GM19043 (cell line): ENCODE measurements around the gene CRTC1.
"Not testable (repeated sequence)": the region's sequence is repeated elsewhere in the genome, so short reads cannot be mapped to it uniquely, and the experiment has no call there.

ENCODE experiments used
- ATAC-seq: cut with Tn5 transposase; IDR thresholded peaks from one replicate; pipeline ENCODE4 v1.9.1; 2021; ENCODE audit warnings: low read depth; ENCODE audit not compliant: unreplicated experiment

Gene CRTC1

DNA sequence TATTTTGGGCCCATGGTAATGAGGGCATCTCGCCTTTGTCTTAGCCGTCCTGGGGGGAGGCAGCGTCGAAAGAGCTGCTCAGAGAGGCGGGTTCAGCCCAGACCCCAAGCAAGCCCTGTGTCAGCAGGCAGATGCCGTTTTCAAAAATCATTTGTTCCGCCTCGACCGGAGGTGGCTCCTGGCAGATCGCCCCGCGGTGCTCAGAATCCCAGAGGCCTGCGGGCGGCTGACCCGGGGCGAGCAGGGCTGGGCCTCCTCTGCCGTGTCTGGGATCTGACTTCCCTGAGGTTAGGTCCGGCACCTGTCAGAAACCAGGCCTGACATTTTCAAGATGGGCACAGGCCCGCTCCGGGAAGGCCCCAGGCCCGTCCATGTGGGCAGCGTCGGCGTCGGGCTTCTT is 36.1 kb downstream of the CRTC1 start:
- ATAC-seq: no peak

DNA sequence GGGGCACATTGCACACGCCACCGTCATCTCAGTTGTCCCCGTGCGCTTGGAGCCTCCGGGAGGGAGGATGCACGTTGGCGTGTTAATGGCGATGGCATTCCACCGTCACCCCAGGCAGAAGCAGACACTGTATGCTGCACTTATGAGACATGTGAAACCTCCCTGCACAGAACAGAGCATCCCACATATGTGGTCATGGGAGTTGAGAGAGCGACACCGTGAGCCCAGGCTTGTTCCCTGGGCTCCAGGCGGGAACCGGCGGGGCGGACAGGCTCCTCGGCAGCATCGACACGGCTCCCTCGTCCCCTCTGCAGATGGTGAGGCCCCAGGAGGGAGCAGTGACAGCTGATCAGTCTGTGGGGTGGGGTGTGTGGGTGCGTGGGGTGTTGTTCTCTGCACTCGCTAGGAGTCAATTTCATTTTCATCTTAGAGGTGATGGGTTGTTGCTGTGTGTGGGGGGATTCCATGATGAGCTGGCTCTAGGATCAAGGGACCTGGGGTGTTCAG is 40.4 kb downstream of the CRTC1 start:
- no peak for ATAC-seq

GRCh38 chr19:18725841-18726770 is 42.6 kb downstream of the CRTC1 start:
- ATAC-seq: no peak

- no peak for ATAC-seq
These were observed 43.4 kb downstream of the CRTC1 start for GRCh38 chr19:18726846-18727245.

DNA sequence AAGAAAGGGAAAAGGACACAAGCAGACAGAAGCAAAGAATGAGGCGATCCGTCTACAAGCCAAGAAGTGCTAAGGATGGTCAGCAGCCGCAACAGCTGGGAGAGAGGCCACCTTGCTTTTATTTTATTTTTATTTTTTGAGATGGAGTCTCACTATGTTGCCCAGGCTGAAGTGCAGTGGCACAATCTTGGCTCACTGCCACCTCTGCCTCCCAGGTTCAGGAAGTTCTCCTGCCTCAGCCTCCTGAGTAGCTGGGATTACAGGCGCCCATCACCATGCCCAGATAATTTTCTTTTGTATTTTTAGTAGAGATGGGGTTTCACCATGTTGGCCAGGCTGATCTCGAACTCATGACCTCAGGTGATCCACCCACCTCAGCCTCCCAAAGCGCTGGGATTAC is 44.1 kb downstream of the CRTC1 start:
- not testable (repeated sequence) for ATAC-seq

DNA sequence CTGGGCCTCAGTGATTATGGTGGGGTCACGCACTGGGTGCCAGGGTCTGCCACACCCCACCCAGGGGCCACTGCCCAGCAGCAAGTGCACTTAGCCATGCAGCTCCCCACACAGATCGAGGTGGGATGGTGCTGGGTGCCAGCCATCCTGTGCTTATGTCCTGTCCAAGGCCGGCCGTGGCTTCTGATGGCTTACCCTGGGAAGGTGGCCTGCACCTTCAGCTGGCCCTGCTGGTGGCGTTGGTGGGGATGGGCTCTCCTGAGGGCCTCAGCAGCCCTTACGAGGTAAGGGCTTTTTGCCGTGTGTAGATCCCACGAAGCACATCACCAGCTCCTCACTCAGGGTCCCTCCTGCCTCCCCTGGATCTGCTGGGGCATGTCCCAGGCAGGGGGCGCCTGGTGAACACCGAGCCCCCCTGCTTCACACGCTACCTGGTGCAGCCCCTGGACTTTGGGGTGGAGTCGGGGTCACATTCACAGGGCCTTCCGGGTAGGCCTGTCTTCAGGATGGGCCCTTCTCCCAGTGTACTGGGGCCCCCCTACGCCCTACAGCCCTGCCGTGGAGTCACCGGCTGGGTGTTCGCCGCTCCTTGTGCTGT is 46.6 kb downstream of the CRTC1 start:
- ATAC-seq: no peak

GRCh38 chr19:18730885-18731513 is 47.5 kb downstream of the CRTC1 start:
- no peak for ATAC-seq

DNA sequence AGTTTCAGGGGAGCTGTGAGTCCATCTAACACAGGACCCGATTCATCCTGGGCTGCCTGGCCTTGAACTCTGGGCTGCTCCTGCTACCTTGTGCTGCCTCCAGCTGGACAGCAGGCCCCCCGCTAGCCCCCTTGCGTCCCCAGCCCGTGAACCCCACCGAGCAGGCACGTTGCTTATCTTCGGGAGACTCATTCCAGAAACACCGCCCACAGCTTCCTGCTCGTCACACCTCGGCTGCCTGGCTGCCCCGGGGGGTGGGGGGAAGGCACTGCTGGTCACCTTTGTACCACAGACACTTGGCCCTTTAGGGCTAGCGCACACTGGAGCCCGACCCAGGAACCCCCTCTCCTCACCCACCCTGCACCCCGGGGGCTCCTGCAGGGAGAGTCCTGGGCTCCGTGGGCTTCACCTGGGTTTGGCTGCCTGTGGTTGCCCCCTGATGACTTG is 48.1 kb downstream of the CRTC1 start:
- no peak for ATAC-seq

DNA sequence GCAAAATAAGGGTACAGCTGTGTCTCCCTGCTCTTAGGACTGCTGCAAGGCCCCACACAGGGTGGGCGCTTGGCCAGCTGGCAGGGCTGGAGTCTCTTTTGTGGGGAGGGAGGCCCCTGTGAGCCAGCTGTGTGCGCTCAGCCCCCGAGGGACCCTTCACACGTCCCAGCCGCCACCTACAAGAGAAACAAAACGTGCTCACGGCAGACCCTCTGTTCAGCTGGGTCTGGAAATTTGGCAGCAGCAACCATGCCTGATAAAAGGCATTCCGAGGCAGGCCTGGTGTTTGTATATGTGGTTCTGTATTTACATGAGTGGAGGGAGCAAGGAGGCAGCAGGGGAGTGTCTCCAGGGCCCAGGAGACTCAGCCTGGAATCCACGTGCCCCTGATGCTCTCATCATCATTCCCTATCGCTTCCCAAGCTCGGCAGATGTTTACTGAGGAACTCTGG is 49.7 kb downstream of the CRTC1 start:
- ATAC-seq: no peak

GRCh38 chr19:18733762-18734332 is 50.4 kb downstream of the CRTC1 start:
- not testable (repeated sequence) for ATAC-seq

- ATAC-seq: no peak
These were observed 51.8 kb downstream of the CRTC1 start for GRCh38 chr19:18735324-18735723.

- ATAC-seq: no peak
These were observed 52.3 kb downstream of the CRTC1 start for GRCh38 chr19:18735752-18736151.

DNA sequence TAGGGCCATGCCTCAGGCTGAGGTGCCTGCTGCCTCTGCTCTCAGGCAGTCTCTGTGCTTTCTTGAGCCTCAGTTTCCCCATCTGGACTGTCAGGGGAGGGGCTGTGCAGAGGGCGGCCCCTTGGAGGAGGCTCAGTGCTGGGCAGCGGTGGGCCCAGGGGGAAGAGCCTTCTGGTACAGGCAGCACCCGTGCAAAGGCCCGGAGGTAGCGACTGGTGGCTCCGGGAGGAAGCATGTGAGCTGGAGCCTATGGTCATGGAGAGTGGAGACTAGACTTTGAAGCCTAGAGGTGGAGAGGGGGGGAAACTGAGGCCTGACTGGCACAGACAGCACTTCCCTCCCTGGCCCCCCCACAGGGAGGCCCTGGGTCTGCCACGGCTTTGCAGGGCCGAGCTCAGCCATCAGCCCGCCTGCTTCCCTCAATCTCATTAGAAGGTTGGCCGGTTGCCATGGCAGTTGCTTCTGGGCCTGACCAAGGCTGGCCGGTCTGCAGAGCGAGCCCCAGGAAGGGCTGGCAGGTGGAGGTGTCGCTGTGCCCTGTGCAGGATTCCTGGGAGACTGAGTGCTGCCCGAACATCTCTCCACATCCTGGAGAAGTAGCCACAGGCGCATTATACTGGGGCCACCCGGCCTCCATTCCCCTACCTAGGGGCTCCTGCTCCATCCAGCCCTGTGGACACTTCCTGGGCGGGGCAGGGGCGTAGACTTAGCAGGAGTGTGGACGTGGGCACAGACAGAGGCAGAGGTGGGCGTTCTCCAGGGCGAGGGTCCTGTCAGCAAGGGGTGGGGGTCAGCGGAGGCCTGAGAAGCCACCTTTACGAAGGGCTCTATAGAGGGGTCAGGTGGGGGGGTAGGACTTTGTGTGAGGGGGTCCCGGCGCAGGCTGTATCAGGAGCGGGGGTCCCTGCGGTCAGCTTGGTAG is 53.2 kb downstream of the CRTC1 start:
- ATAC-seq: no peak

DNA sequence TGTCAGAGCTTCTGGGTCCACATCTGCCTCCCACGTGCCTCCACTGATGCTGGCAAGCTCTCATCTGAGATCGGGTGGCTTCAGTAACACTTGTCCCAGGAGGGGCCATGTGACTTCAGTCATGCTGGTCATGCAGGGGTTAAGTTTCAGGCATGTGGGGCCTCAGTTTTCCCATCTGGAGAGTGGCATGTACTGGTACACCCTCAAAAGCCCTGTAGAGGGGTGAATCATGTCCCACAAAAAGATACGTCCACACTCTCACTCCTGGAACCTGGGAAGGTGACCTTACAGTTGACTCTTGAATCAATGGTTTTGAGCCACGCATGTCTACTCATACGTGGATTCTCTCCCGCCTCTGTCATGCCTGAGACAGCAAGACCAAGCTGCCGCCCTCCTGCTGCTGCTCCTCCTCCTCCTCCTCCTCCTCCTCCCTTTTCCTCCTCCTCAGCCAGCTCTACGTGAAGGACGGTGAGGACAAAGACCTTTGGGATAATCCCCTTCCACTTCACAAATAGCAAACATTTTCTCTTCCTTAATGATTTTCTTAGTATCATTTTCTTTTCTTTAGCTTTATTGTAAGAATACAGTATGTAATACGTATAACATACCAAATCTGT is 54.0 kb downstream of the CRTC1 start:
- ATAC-seq: no peak

DNA sequence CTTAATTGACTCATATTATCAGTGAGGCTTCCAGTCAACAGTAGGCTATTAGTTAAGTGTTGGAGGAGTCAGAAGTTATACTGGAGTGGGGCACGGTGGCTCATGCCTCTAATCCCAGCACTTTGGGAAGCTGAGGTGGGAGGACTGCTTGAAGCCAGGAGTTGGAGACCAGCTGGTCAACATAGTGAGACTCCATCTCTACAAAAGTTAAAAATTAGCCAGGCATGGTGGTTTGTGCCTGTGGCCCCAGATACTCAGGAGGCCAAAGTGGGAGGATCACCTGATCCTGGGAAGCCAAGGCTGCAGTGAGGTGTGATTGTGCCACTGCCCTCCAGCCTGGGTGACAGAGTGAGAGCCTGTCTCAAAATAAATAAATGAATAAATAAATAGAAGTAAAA is 54.5 kb downstream of the CRTC1 start:
- no peak for ATAC-seq

- ATAC-seq: no peak
These were observed 55.6 kb downstream of the CRTC1 start for GRCh38 chr19:18738961-18739690.

DNA sequence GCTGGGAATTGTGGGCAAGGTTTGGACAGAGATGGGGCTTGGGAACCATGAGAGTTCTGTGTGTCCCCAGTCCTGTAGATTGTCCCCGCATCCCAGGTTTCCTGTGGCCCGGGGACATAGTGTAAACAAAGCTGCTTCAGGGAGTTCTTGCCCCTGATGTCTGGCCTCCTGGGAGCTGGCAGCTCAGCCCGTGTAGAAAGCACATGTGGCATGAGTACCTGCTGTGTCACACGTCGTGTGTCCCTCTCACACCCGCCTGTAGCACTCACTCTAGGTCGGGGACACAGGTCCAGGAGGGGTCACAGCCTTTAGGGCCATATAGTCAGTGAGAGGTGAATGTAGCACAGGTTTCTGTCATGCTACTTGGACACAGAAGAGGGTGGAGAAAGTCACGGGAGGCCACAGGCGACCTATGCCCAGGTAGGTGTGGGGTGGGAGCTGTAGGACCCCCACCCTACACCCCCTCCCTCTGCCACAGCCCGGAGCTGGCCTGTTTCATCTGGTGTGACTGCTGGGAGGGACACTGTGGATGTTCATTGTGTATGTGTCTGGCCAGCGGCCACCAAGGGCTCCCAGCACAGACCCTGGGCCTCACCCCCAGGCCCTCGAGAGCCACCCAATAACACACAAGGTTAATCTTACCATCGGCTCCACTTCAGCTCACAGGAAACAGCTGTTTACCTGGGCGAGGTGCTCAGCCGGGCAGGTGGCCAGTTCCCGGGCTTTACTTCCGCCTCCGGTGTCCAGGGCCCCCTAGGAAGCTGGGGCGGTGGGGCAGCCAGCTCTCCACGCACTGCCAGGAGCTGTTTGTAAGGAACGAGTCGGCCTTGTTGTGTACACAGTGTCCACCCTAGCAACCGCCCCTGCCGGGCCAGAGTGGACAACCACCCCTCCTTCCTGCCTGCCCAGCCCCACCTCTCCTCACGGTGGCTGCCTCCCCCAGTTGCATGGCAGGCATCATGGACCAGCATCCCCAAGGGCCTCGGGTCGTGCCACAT is 57.9 kb downstream of the CRTC1 start:
- ATAC-seq: no peak

DNA sequence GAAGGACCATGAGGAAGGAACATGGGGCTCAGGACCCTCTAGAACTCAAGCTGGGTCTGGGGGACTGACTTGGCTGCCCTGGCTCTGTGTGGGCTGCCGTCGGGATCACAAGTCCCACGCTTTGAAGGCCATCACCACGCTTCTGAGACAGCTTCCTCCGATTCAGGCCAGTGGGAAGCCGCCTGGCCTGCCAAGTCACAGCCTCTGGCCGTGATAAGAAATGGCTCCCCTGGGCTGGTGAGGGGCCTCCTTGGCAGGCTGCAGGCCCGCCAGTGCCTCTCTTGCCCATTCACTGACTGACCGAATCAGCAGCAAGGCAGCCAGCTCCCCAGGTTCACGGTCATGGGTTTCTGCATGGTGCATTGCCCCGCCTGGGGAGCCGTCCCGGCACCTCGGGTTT is 58.8 kb downstream of the CRTC1 start:
- ATAC-seq: no peak
